Thyroid gland (tissue), 4 donors: Measurements from ENCODE around the gene GPR15LG.

Source experiments
- POLR2A ChIP-seq, 2 donors: fragments of 450-650 bp; IDR thresholded peaks; one replicate each; pipeline ENCODE4 v1.6.1; 2017; ENCODE audit warnings: antibody characterized with exemption in 2 of 2, mild to moderate bottlenecking in 2 of 2, moderate library complexity in 1 of 2
- TF ChIP-seq, protein P1 (sequence below), 6 experiments: fragments of 200-600 bp in 3 of 6; fragments of 450-650 bp in 3 of 6; sonication (generic) in 3 of 6; IDR thresholded peaks; one replicate each; pipeline ENCODE4 v1.5.1; 2016 to 2019; ENCODE audit warnings: antibody characterized with exemption in 6 of 6, mild to moderate bottlenecking in 2 of 6, inconsistent platforms in 1 of 6, moderate library complexity in 1 of 6

DNA sequence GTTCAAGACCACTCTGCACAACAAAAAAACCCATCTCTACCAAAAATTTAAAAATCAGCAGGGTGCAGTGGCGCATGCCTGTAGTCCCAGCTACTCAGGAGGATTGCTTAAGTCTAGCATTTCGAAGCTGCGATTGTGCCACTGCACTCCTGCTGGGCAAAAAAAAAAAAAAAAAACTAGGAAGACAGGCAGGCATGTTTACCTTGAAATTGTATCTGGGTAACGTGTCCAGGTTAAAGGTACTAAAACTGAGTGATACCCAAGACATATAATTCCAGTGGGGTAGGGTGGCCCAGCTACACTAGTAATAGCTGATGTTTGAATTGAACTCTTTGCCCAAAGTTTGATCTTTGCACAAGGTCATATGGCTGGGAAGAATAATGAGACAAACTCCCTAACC lies 18.1 kb upstream of the GPR15LG start:
- TF ChIP-seq POLR2A (IDR thresholded peaks at IDR 0.05), result no peak
- TF ChIP-seq, protein P1, sequence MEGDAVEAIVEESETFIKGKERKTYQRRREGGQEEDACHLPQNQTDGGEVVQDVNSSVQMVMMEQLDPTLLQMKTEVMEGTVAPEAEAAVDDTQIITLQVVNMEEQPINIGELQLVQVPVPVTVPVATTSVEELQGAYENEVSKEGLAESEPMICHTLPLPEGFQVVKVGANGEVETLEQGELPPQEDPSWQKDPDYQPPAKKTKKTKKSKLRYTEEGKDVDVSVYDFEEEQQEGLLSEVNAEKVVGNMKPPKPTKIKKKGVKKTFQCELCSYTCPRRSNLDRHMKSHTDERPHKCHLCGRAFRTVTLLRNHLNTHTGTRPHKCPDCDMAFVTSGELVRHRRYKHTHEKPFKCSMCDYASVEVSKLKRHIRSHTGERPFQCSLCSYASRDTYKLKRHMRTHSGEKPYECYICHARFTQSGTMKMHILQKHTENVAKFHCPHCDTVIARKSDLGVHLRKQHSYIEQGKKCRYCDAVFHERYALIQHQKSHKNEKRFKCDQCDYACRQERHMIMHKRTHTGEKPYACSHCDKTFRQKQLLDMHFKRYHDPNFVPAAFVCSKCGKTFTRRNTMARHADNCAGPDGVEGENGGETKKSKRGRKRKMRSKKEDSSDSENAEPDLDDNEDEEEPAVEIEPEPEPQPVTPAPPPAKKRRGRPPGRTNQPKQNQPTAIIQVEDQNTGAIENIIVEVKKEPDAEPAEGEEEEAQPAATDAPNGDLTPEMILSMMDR (IDR thresholded peaks at IDR 0.05), result no peak
